Osteoblast (primary cell): ENCODE data around the gene AP5M1. TPM values are rescaled to one million over a fixed set of nuclear protein-coding genes. Genes with fewer than 3 reads are reported as not detected.

ENCODE experiments used
- DNase-seq: peaks from one replicate; pipeline ENCODE4 v3.0.0; 2011; ENCODE audit warnings: low spot score, mixed read lengths; ENCODE audit not compliant: insufficient read length; ENCODE audit errors: missing footprints
- H2AFZ ChIP-seq: 2 replicates; pipeline ENCODE4 v1.6.0; 2011; ENCODE audit warnings: mild to moderate bottlenecking, low read length
- H3K27ac ChIP-seq: 2 replicates; pipeline ENCODE4 v1.5.1; 2011; ENCODE audit warnings: mild to moderate bottlenecking, low read depth, low read length, moderate library complexity
- H3K27me3 ChIP-seq: 2 replicates; pipeline ENCODE4 v1.6.0; 2012; ENCODE audit warnings: mild to moderate bottlenecking, control low read depth, inconsistent platforms, low read length, moderate library complexity; ENCODE audit not compliant: insufficient read depth
- H3K36me3 ChIP-seq: 2 replicates; pipeline ENCODE4 v1.5.1; 2011; ENCODE audit warnings: mild to moderate bottlenecking, low read length, control low read depth, moderate library complexity; ENCODE audit not compliant: insufficient read depth
- H3K4me1 ChIP-seq: 2 replicates; pipeline ENCODE4 v1.5.1; 2011; ENCODE audit warnings: mild to moderate bottlenecking, low read length, control low read depth, moderate library complexity; ENCODE audit not compliant: insufficient read depth
- H3K4me2 ChIP-seq: 2 replicates; pipeline ENCODE4 v1.6.0; 2011; ENCODE audit warnings: mild to moderate bottlenecking, low read length; ENCODE audit not compliant: insufficient read depth
- H3K4me3 ChIP-seq: fragments of 200-600 bp; sonication (generic); 3 replicates; pipeline ENCODE4 v1.5.1; 2012; ENCODE audit warnings: mild to moderate bottlenecking, low read length, inconsistent platforms; ENCODE audit not compliant: insufficient read depth
- H3K79me2 ChIP-seq: 2 replicates; pipeline ENCODE4 v1.6.0; 2012; ENCODE audit warnings: mild to moderate bottlenecking, low read length, control low read depth, inconsistent platforms; ENCODE audit not compliant: insufficient read depth
- H3K9me3 ChIP-seq: 2 replicates; pipeline ENCODE4 v1.5.1; 2011; ENCODE audit warnings: low read depth, low read length, control low read depth
- H4K20me1 ChIP-seq: 2 replicates; pipeline ENCODE4 v1.6.0; 2012; ENCODE audit warnings: mild to moderate bottlenecking, low read length, control low read depth; ENCODE audit not compliant: insufficient read depth
- CTCF ChIP-seq: IDR thresholded peaks from 2 replicates; pipeline ENCODE4 v1.5.1; 2011; ENCODE audit warnings: mild to moderate bottlenecking, low read depth, low read length, moderate library complexity; ENCODE audit errors: extremely low read depth
- total RNA-seq: library from RNA; depleted of rRNA; stranded (reverse); fragments of >200 nt; gene quantifications from 2 replicates; pipeline ENCODE4 v1.2.3, GENCODE V29; 2012

The AP5M1 gene
- total RNA-seq, 1 donor = 23.5 TPM

- Histone ChIP-seq H3K36me3 (peaks cover 10% of the 10 kb centered on the region), H3K4me3 (no peak overlapping the region), H3K4me1 (no peaks in the 10 kb centered on the region), H3K79me2 (no peaks in the 10 kb centered on the region), H3K27me3 (no peaks in the 10 kb centered on the region), H3K27ac (no peak overlapping the region), H2AFZ (no peak overlapping the region), H3K4me2 (no peak overlapping the region), H4K20me1 (no peaks in the 10 kb centered on the region), H3K9me3 (no peaks in the 10 kb centered on the region)
- no peak for DNase-seq
- TF ChIP-seq CTCF = no peak
Measured at GRCh38 chr14:57287745-57288144, 19.0 kb downstream of the AP5M1 start.

DNA sequence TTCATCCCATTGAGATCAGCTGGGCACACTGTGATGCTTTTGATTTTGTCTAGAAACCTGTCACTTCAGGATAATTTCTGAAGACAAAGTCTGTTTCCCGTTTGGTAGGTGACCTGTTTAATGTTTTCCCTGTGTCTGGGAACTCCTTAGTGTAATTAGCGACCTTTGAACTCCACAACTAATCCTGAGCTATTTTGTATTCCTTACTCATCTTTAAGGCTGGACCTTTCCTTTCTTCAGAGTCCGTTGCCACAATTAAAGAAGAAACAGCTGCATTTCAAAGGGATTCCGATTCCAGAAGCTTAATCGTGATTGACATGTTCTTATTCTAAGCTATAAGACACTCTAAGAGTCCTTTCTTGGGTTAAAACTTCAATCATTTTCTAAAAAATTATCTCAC, 22.0 kb downstream of the AP5M1 start:
- no peak overlapping the region for H3K4me2 ChIP-seq
- no peaks in the 10 kb centered on the region for H3K4me1 ChIP-seq
- no peak for TF ChIP-seq CTCF

DNA sequence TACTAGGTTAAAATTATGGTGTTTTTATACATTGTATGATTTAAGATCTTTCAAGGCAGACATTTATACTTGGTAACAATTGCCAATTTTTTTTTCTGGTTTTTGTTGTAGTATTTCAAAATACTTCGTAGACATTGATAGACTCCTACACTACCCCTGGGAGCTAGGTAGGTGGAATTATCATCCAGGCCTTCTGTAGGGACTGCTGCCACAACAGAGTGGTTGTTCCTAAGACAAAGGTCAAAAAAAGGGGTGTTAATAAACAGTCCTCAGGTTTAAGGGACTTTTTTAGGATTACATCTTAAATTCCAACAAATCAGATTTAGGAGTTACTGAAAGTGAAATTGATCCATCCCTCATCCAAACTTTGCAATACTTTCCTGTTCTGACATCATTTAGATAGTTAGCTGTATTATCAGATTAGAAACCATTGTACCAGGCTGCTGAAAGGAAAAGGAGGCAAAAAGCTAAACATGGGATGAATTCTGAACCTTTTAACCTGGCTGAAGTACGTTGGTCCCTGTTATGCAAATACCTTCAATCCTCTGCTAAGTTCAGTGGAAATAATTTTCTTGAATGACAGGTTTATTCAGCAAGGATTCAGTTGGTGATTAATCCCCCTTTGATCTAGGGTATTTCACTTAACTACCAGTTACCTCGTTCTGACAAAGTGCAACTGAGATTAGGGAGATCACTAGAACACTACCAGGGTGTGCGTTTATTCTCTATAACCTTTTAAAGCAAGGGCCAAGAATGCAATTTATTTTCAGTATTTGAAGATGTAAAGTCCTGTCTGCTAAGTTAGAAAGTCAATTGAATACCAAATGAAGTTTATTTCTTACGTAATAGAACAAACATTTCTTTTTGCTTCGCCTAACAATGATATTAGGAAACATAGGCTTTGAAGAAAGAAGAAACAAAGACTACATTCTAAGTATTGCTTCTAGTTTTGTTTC, 23.2 kb downstream of the AP5M1 start:
- no peak overlapping the region for H3K4me3 ChIP-seq
- H3K27ac ChIP-seq = no peak overlapping the region
- no peaks in the 10 kb centered on the region for H3K36me3 ChIP-seq
- TF ChIP-seq CTCF = no peak
- no peaks in the 10 kb centered on the region for H3K9me3 ChIP-seq
- no peak overlapping the region for H2AFZ ChIP-seq
- no peaks in the 10 kb centered on the region for H4K20me1 ChIP-seq
- no peaks in the 10 kb centered on the region for H3K79me2 ChIP-seq
- H3K4me1 ChIP-seq = no peaks in the 10 kb centered on the region
- H3K4me2 ChIP-seq = no peak overlapping the region
- no peak for DNase-seq
- no peaks in the 10 kb centered on the region for H3K27me3 ChIP-seq

More for the DNA sequence above, 22.0 kb downstream of the AP5M1 start:
- Histone ChIP-seq H3K4me3 (no peak overlapping the region), H3K79me2 (no peaks in the 10 kb centered on the region), H2AFZ (no peak overlapping the region), H3K9me3 (no peaks in the 10 kb centered on the region), H3K27me3 (no peaks in the 10 kb centered on the region), H3K36me3 (no peaks in the 10 kb centered on the region), H4K20me1 (no peaks in the 10 kb centered on the region), H3K27ac (no peak overlapping the region)
- no peak for DNase-seq
